Measurements from ENCODE around the gene UCKL1.
"Not testable (repeated sequence)": the region's sequence is repeated elsewhere in the genome, so short reads cannot be mapped to it uniquely, and the experiment has no call there.

The UCKL1 gene

GRCh38 chr20:63955827-63956663 lies at the start of gene UCKL1:
UCKL1 (minus strand) TSS chr20:63956416; CDS start chr20:63956372, 44 bp downstream.
- peak; percentile 85 to 86 for DNase-seq (ENCODE audit: low read depth in 2 of 2)

GRCh38 chr20:64005394-64005793 lies 49.2 kb upstream of the UCKL1 start:
- no peak for DNase-seq (ENCODE audit: low read depth in 2 of 2)

GRCh38 chr20:64003960-64004725 lies 47.9 kb upstream of the UCKL1 start:
- no peak for DNase-seq (ENCODE audit: low read depth in 2 of 2)

- DNase-seq (ENCODE audit: low read depth in 2 of 2): no peak
Measured at GRCh38 chr20:64001607-64002011, 45.4 kb upstream of the UCKL1 start.

GRCh38 chr20:64000906-64001305 lies 44.7 kb upstream of the UCKL1 start:
- no peak for DNase-seq (ENCODE audit: low read depth in 2 of 2)

GRCh38 chr20:63982937-63983336 lies 26.7 kb upstream of the UCKL1 start:
- DNase-seq (ENCODE audit: low read depth in 2 of 2): no peak

GRCh38 chr20:63980806-63981728 lies 24.9 kb upstream of the UCKL1 start, which contains the start of gene PRPF6:
PRPF6 (plus strand) TSS chr20:63981132; CDS start chr20:63981246, 114 bp downstream.
- DNase-seq (ENCODE audit: low read depth in 2 of 2): peak; percentile 91 to 93

- no peak for DNase-seq (ENCODE audit: low read depth in 2 of 2)
Measured at GRCh38 chr20:63980317-63980805, 24.1 kb upstream of the UCKL1 start.

GRCh38 chr20:63979557-63980316 lies 23.5 kb upstream of the UCKL1 start, which contains the start of gene SAMD10:
SAMD10 (minus strand) TSS chr20:63979642; CDS start chr20:63979467, 175 bp downstream.
- peak; percentile 77 to 88 for DNase-seq (ENCODE audit: low read depth in 2 of 2)

- DNase-seq (ENCODE audit: low read depth in 2 of 2): no peak
Measured at GRCh38 chr20:63979229-63979556, 23.0 kb upstream of the UCKL1 start.

- DNase-seq (ENCODE audit: low read depth in 2 of 2): peak in 1 of 2 donors; percentile 58
Measured at GRCh38 chr20:63978319-63979228, 22.4 kb upstream of the UCKL1 start.

- no peak for DNase-seq (ENCODE audit: low read depth in 2 of 2)
Measured at GRCh38 chr20:63977739-63978276, 21.6 kb upstream of the UCKL1 start.

- no peak for DNase-seq (ENCODE audit: low read depth in 2 of 2)
Measured at GRCh38 chr20:63976980-63977738, 20.9 kb upstream of the UCKL1 start.

- DNase-seq (ENCODE audit: low read depth in 2 of 2): not testable (repeated sequence)
Measured at GRCh38 chr20:63976511-63976910, 20.3 kb upstream of the UCKL1 start.

GRCh38 chr20:63974402-63975200 lies 18.4 kb upstream of the UCKL1 start:
- DNase-seq (ENCODE audit: low read depth in 2 of 2): no peak

- DNase-seq (ENCODE audit: low read depth in 2 of 2): peak; percentile 74 to 84
Measured at GRCh38 chr20:63973636-63974401, 17.6 kb upstream of the UCKL1 start.

GRCh38 chr20:63973160-63973479 lies 16.9 kb upstream of the UCKL1 start:
- no peak for DNase-seq (ENCODE audit: low read depth in 2 of 2)

All from stimulated activated CD4-positive, alpha-beta T cell treated with anti-CD3 and anti-CD28 coated beads, Interleukin-1b, Interleukin-23, amount 100 ng/mL, for 4 hours (primary cell).